A673 (cell line): ENCODE data around the gene CUEDC2. TPM values are rescaled to one million over a fixed set of nuclear protein-coding genes. Genes with fewer than 3 reads are reported as not detected.

Source experiments
- BruUV-seq: library from RNA; stranded (reverse); fragments of 400-500 nt; replicated peaks from 2 replicates; lab custom pipeline; 2021; lab: Mats Ljungman, UMichigan
- CTCF ChIA-PET: fragments of 300-600 bp; sonication (Branson Sonifier 250); formaldehyde crosslinking; loops from one replicate; lab custom pipeline; 2022; ENCODE audit warnings: antibody characterized with exemption; lab: Charles Lee
- POLR2A ChIA-PET: fragments of 300-600 bp; sonication (Branson Sonifier 250); formaldehyde crosslinking; loops from one replicate; lab custom pipeline; 2022; ENCODE audit warnings: antibody characterized with exemption; ENCODE audit not compliant: low non-redundant PET; lab: Charles Lee
- DNase-seq: peaks from one replicate; pipeline ENCODE4 v3.0.0-alpha.2; 2015; ENCODE audit warnings: low spot score
- H3K27ac ChIP-seq: fragments of 200-600 bp; sonication (generic); 2 replicates; pipeline ENCODE4 v1.5.1; 2016; ENCODE audit warnings: mixed run types, low read depth, mild to moderate bottlenecking, mixed read lengths, antibody characterized with exemption, low read length; ENCODE audit not compliant: poor library complexity, severe bottlenecking
- H3K27me3 ChIP-seq: fragments of 200-600 bp; sonication (generic); replicated peaks from 2 replicates; pipeline ENCODE4 v1.6.1; 2017; ENCODE audit warnings: mixed run types, low read depth, mild to moderate bottlenecking, mixed read lengths, antibody characterized with exemption, low read length; ENCODE audit not compliant: insufficient read depth, poor library complexity
- H3K36me3 ChIP-seq: fragments of 200-600 bp; sonication (generic); 2 replicates; pipeline ENCODE4 v1.6.1; 2016; ENCODE audit warnings: mixed run types, mild to moderate bottlenecking, mixed read lengths, antibody characterized with exemption, low read length; ENCODE audit not compliant: insufficient read depth, poor library complexity, severe bottlenecking
- H3K4me1 ChIP-seq: fragments of 200-600 bp; sonication (generic); 2 replicates; pipeline ENCODE4 v1.6.1; 2017; ENCODE audit warnings: mixed run types, mild to moderate bottlenecking, mixed read lengths, antibody characterized with exemption, low read length; ENCODE audit not compliant: insufficient read depth, poor library complexity, severe bottlenecking
- H3K4me3 ChIP-seq: fragments of 200-600 bp; sonication (generic); 2 replicates; pipeline ENCODE4 v1.5.1; 2016; ENCODE audit warnings: low read depth, mixed run types, mild to moderate bottlenecking, mixed read lengths, low read length; ENCODE audit not compliant: poor library complexity, severe bottlenecking
- H3K9me3 ChIP-seq: fragments of 200-600 bp; sonication (generic); 2 replicates; pipeline ENCODE4 v1.6.1; 2016; ENCODE audit warnings: mixed run types, low read depth, mild to moderate bottlenecking, mixed read lengths, antibody characterized with exemption, low read length; ENCODE audit not compliant: poor library complexity, severe bottlenecking
- CTCF ChIP-seq: fragments of 300-800, 200-600 bp; sonication (generic); conservative IDR thresholded peaks from 2 replicates; pipeline ENCODE4 v1.5.1; 2017; ENCODE audit warnings: low read depth, mild to moderate bottlenecking, antibody characterized with exemption, low read length, moderate library complexity, mixed read lengths
- EZH2 ChIP-seq: fragments of 200-600 bp; sonication (generic); IDR thresholded peaks from 2 replicates; pipeline ENCODE4 v1.6.1; 2017; ENCODE audit warnings: borderline replicate concordance, low read depth, mild to moderate bottlenecking, mixed read lengths, antibody characterized with exemption, low read length; ENCODE audit not compliant: poor library complexity, severe bottlenecking
- intact Hi-C: fragments of 100-400 bp; cut with micrococcal nuclease; formaldehyde crosslinking; loops from one replicate; pipeline ENCODE4 v1.10.0; 2022; ENCODE audit not compliant: unreplicated experiment
- total RNA-seq: library from RNA; stranded (reverse); gene quantifications from 2 replicates; pipeline ENCODE4 v1.2.3, GENCODE V29; 2021

The CUEDC2 gene
- total RNA-seq, 1 experiment from 2014 or later, result 63.7 TPM

- H3K4me3 ChIP-seq, result peak overlapping the region; percentile 73
- H3K36me3 ChIP-seq, result no peaks in the 10 kb centered on the region
- no peak for TF ChIP-seq EZH2
- peak; percentile 97 for TF ChIP-seq CTCF
- intact Hi-C loops, result loop anchor here (1.0 to 10.0 kb wide), 3 partner anchors 86 to 251 kb away; partner anchors contain the start of gene TRIM8
- CTCF ChIA-PET, result interaction anchor here (0.6 to 2.9 kb wide), 5 partner anchors 9 to 225 kb away, joined by 3 to 13 read pairs (median 4); no protein-coding TSS in a partner anchor
- H3K9me3 ChIP-seq, result no peaks in the 10 kb centered on the region
- BruUV-seq, result TSS peak; percentile 80
- H3K27ac ChIP-seq, result peak overlapping the region; percentile 90
- H3K27me3 ChIP-seq, result no peaks in the 10 kb centered on the region
- H3K4me1 ChIP-seq, result peaks cover 5% of the 10 kb centered on the region
- POLR2A ChIA-PET, result no interaction called here
- no peak for DNase-seq
Measured at GRCh38 chr10:102393411-102394078, 38.8 kb downstream of the CUEDC2 start.

GRCh38 chr10:102392306-102392705, 40.1 kb downstream of the CUEDC2 start:
- Histone ChIP-seq H3K9me3 (no peaks in the 10 kb centered on the region), H3K4me3 (no peak overlapping the region), H3K36me3 (no peaks in the 10 kb centered on the region), H3K27ac (no peak overlapping the region), H3K4me1 (peaks cover 5% of the 10 kb centered on the region), H3K27me3 (no peaks in the 10 kb centered on the region)
- CTCF ChIA-PET, result interaction anchor here (0.5 to 1.4 kb wide), 2 partner anchors 31 to 162 kb away, joined by 4 to 5 read pairs; no protein-coding TSS in a partner anchor
- intact Hi-C loops, result loop anchor here (5.0 to 10.0 kb wide), 2 partner anchors 190 to 252 kb away; partner anchors contain the start of gene TRIM8
- no peak for DNase-seq
- BruUV-seq, result no TSS peak
- TF ChIP-seq CTCF (no peak), EZH2 (no peak)
- POLR2A ChIA-PET, result no interaction called here

GRCh38 chr10:102389894-102390293, 42.5 kb downstream of the CUEDC2 start:
- DNase-seq, result no peak
- CTCF ChIA-PET, result interaction anchor here (0.7 kb wide), 1 partner anchor 287 kb away, joined by 6 read pairs; no protein-coding TSS in a partner anchor
- no peak overlapping the region for H3K4me3 ChIP-seq
- TF ChIP-seq CTCF (no peak), EZH2 (no peak)
- POLR2A ChIA-PET, result no interaction called here
- H3K4me1 ChIP-seq, result no peaks in the 10 kb centered on the region
- intact Hi-C loops, result loop anchor here (5.0 to 10.0 kb wide), 2 partner anchors 192 to 255 kb away; partner anchors contain the start of gene TRIM8
- H3K27me3 ChIP-seq, result no peaks in the 10 kb centered on the region
- H3K36me3 ChIP-seq, result no peaks in the 10 kb centered on the region
- no TSS peak for BruUV-seq
- no peak overlapping the region for H3K27ac ChIP-seq
- H3K9me3 ChIP-seq, result no peaks in the 10 kb centered on the region
